GM18507 (cell line): ENCODE data around the gene TLE3.
"Not testable (repeated sequence)": the region's sequence is repeated elsewhere in the genome, so short reads cannot be mapped to it uniquely, and the experiment has no call there.

Source experiments
- DNase-seq: peaks from one replicate; pipeline ENCODE4 v3.0.0; 2011; ENCODE audit warnings: low read depth; ENCODE audit not compliant: insufficient read length; ENCODE audit errors: extremely low spot score
- FAIRE-seq: peaks from 2 replicates; lab custom pipeline; 2011; peaks lifted over from hg19 to GRCh38; lab: Jason Lieb, UNC

Gene TLE3

GRCh38 chr15:70127770-70128413 is 30.2 kb upstream of the TLE3 start:
- DNase-seq (no peak), FAIRE-seq (no peak)

GRCh38 chr15:70127288-70127746 is 29.6 kb upstream of the TLE3 start:
- DNase-seq (no peak), FAIRE-seq (no peak)

- FAIRE-seq (no peak), DNase-seq (no peak)
Measured at GRCh38 chr15:70126362-70126761, 28.6 kb upstream of the TLE3 start.

GRCh38 chr15:70125605-70126004 is 27.9 kb upstream of the TLE3 start:
- DNase-seq (no peak), FAIRE-seq (no peak)

GRCh38 chr15:70121624-70122302 is 24.0 kb upstream of the TLE3 start:
- FAIRE-seq (no peak), DNase-seq (no peak)

GRCh38 chr15:70120958-70121623 is 23.4 kb upstream of the TLE3 start:
- FAIRE-seq (no peak), DNase-seq (no peak)

GRCh38 chr15:70119911-70120508 is 22.3 kb upstream of the TLE3 start:
- no peak for DNase-seq
- no peak for FAIRE-seq

GRCh38 chr15:70118599-70118998 is 20.9 kb upstream of the TLE3 start:
- no peak for DNase-seq
- no peak for FAIRE-seq

- FAIRE-seq, result no peak
- DNase-seq, result no peak
Measured at GRCh38 chr15:70116317-70116716, 18.6 kb upstream of the TLE3 start.

- DNase-seq (no peak), FAIRE-seq (no peak)
Measured at GRCh38 chr15:70114221-70114620, 16.5 kb upstream of the TLE3 start.

GRCh38 chr15:70113304-70113700 is 15.6 kb upstream of the TLE3 start:
- FAIRE-seq, result no peak
- no peak for DNase-seq

- not testable (repeated sequence) for DNase-seq, FAIRE-seq
Measured at GRCh38 chr15:70112572-70113303, 15.0 kb upstream of the TLE3 start.

- no peak for DNase-seq
- no peak for FAIRE-seq
Measured at GRCh38 chr15:70112074-70112395, 14.3 kb upstream of the TLE3 start.

- FAIRE-seq, result no peak
Measured at GRCh38 chr15:70111203-70112073, 13.7 kb upstream of the TLE3 start.

GRCh38 chr15:70109978-70110377 is 12.3 kb upstream of the TLE3 start:
- FAIRE-seq (no peak), DNase-seq (no peak)

More at GRCh38 chr15:70111203-70112073, 13.7 kb upstream of the TLE3 start:
- DNase-seq, result no peak

- FAIRE-seq (no peak), DNase-seq (no peak)
Measured at GRCh38 chr15:70109531-70109930, 11.8 kb upstream of the TLE3 start.

- no peak for DNase-seq
- no peak for FAIRE-seq
Measured at GRCh38 chr15:70103880-70104626, 6.3 kb upstream of the TLE3 start.

- no peak for FAIRE-seq
- DNase-seq, result no peak
Measured at GRCh38 chr15:70102827-70103226, 5.1 kb upstream of the TLE3 start.
